D721Med (cell line): Measurements from ENCODE around the gene NLK.

ENCODE experiments used
- DNase-seq: peaks from one replicate; pipeline ENCODE4 v3.0.0; 2011; ENCODE audit warnings: low spot score; ENCODE audit not compliant: insufficient read length
- FAIRE-seq: peaks from 2 replicates; lab custom pipeline; 2011; peaks lifted over from hg19 to GRCh38; lab: Jason Lieb, UNC
- TF ChIP-seq, protein P1 (sequence below): IDR thresholded peaks from 2 replicates; pipeline ENCODE4 v1.5.1; 2012; ENCODE audit warnings: mild to moderate bottlenecking, control low read depth; ENCODE audit not compliant: insufficient read depth; ENCODE audit errors: missing control alignments

The NLK gene

DNA sequence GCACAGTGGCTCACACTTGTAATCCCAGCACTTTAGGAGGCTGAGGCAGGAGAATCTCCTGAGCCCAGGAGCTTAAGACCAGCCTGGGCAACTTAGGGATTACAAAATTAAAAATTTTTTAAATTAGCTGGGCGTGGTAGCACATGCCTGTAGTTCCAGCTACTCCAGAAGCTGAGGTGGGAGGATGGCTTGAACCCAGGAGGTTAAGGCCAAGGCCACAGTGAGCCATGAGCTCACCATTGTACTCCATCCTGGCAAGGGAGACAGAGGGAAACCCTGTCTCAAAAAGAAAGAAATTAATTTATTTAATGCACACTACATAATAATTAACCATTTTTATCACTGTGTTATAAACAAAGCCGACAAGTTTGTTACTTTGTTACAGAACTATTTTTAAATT is 145.5 kb downstream of the NLK start:
- TF ChIP-seq, protein P1, sequence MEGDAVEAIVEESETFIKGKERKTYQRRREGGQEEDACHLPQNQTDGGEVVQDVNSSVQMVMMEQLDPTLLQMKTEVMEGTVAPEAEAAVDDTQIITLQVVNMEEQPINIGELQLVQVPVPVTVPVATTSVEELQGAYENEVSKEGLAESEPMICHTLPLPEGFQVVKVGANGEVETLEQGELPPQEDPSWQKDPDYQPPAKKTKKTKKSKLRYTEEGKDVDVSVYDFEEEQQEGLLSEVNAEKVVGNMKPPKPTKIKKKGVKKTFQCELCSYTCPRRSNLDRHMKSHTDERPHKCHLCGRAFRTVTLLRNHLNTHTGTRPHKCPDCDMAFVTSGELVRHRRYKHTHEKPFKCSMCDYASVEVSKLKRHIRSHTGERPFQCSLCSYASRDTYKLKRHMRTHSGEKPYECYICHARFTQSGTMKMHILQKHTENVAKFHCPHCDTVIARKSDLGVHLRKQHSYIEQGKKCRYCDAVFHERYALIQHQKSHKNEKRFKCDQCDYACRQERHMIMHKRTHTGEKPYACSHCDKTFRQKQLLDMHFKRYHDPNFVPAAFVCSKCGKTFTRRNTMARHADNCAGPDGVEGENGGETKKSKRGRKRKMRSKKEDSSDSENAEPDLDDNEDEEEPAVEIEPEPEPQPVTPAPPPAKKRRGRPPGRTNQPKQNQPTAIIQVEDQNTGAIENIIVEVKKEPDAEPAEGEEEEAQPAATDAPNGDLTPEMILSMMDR, result no peak
- DNase-seq (no peak), FAIRE-seq (no peak)

DNA sequence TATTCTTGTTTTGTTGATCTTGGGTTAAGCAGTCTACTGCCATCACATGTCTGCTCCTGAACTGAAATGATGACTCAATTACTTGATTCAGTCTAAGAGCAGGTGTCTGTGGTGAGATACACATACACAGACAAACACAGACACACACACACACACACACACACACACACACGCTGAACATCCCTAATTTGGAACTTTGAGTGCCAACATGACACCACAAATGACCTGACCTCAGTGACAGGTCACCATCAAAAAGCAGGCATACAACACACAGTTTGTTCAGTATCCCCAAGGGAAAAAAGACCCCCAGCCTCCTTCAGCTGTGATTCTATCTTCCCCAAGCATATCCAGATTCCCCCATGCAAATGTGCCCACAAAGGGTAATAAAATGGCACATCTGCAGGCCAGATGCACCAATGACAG is 146.4 kb downstream of the NLK start:
- FAIRE-seq (no peak), DNase-seq (no peak)
- TF ChIP-seq, protein P1, result no peak

DNA sequence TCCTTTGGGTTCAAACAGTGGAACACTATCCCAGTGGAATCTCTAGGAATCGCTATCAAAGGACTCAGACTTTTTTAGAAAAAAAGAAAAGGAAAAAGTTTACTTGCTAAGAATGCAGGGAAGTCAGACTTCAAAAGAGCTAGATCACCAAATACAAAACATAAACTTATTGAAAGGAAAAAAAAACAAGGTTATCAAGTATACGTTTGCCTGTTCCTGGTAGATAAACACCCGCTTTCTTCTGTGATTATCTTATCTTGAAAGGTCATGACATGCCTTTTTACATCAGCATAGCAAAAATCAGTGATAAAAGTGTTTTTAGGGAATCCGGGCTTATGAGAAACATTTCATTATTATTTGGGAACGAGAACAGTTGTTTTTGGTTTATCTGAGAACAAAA is 147.2 kb downstream of the NLK start:
- FAIRE-seq, result no peak
- no peak for DNase-seq
- TF ChIP-seq, protein P1, result no peak

DNA sequence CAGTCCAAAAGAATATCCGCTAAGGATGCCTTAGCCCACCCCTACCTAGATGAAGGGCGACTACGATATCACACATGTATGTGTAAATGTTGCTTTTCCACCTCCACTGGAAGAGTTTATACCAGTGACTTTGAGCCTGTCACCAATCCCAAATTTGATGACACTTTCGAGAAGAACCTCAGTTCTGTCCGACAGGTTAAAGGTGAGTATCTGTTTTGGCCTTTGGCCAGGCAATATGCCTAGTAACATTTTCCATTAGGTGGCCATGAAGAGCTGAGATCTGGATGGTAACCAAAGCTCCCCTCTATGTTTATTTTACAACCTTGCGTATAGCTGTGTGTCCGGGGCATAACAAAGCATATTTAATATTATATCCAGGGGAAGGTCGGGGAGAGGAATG is 148.5 kb downstream of the NLK start:
- FAIRE-seq (no peak), DNase-seq (no peak)
- TF ChIP-seq, protein P1, result no peak

DNA sequence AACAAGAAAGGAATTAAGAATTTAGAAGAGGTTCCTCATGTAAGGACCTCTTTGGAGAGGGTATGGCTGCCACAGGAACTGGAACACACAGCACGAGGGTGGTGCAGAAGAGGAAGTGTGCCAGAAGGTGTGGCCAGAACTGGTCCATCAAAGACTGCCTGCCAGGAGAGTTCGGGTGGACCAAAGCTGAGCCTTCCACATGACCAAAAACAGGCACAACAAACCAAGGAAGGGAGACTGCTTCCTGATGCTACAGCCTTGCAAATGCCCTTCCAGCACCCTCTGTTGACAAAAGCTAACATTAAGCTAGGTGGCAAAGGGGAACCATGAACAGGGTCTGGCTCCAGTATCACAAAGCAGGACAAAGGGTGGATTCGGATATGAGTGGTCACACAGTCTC is 150.8 kb downstream of the NLK start:
- no peak for FAIRE-seq
- no peak for DNase-seq
- TF ChIP-seq, protein P1, result peak; percentile 33

DNA sequence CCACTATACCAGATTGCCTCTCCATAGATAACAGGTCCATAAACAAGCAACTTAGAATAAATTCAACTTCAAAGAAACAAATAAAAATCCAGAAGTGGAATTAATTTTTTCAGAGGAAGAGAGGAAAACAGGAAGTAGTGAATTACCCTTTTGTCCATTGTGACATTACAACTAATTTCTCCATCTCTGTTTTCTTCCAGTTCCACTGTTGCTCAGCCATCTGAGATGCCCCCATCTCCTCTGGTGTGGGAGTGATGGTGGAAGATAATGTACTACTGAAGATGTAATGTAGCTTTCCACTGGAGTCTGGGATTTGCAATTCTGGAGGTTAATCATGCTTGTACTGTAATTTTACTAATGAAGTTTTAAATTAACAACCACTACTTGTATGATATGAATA is 151.9 kb downstream of the NLK start:
- TF ChIP-seq, protein P1, result no peak
- FAIRE-seq (no peak), DNase-seq (no peak)

DNA sequence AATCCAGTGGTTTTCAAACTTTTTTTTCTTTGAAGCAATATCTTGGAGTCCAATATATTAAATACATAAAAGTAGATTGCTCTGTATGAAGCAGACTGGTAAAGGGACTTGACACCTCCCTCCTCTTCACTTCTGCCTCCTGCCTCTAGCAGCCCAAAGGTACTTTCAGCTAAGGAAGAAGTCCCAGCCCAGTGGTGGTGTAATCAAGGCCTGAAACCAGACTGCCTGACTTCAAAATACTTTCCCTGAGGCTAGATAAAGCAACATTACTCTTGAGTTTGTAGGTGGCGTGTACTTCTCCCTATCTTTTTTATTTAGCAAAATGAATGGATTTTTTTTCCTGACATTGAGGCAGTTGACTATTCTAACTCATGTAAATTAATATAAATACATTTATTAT is 154.2 kb downstream of the NLK start:
- DNase-seq, result no peak
- no peak for FAIRE-seq
- TF ChIP-seq, protein P1, result no peak
